DMS79 treated with DMSO at 0.1 percent for 48 hours (cell line): ENCODE results near the gene RIPOR1.
"Not testable (repeated sequence)": the region's sequence is repeated elsewhere in the genome, so short reads cannot be mapped to it uniquely, and the experiment has no call there.

ENCODE experiments used
- DNase-seq: peaks from one replicate; lab custom pipeline; 2025; lab: John Stamatoyannopoulos, UW

Gene RIPOR1, protein sequence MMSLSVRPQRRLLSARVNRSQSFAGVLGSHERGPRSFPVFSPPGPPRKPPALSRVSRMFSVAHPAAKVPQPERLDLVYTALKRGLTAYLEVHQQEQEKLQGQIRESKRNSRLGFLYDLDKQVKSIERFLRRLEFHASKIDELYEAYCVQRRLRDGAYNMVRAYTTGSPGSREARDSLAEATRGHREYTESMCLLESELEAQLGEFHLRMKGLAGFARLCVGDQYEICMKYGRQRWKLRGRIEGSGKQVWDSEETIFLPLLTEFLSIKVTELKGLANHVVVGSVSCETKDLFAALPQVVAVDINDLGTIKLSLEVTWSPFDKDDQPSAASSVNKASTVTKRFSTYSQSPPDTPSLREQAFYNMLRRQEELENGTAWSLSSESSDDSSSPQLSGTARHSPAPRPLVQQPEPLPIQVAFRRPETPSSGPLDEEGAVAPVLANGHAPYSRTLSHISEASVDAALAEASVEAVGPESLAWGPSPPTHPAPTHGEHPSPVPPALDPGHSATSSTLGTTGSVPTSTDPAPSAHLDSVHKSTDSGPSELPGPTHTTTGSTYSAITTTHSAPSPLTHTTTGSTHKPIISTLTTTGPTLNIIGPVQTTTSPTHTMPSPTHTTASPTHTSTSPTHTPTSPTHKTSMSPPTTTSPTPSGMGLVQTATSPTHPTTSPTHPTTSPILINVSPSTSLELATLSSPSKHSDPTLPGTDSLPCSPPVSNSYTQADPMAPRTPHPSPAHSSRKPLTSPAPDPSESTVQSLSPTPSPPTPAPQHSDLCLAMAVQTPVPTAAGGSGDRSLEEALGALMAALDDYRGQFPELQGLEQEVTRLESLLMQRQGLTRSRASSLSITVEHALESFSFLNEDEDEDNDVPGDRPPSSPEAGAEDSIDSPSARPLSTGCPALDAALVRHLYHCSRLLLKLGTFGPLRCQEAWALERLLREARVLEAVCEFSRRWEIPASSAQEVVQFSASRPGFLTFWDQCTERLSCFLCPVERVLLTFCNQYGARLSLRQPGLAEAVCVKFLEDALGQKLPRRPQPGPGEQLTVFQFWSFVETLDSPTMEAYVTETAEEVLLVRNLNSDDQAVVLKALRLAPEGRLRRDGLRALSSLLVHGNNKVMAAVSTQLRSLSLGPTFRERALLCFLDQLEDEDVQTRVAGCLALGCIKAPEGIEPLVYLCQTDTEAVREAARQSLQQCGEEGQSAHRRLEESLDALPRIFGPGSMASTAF

DNA sequence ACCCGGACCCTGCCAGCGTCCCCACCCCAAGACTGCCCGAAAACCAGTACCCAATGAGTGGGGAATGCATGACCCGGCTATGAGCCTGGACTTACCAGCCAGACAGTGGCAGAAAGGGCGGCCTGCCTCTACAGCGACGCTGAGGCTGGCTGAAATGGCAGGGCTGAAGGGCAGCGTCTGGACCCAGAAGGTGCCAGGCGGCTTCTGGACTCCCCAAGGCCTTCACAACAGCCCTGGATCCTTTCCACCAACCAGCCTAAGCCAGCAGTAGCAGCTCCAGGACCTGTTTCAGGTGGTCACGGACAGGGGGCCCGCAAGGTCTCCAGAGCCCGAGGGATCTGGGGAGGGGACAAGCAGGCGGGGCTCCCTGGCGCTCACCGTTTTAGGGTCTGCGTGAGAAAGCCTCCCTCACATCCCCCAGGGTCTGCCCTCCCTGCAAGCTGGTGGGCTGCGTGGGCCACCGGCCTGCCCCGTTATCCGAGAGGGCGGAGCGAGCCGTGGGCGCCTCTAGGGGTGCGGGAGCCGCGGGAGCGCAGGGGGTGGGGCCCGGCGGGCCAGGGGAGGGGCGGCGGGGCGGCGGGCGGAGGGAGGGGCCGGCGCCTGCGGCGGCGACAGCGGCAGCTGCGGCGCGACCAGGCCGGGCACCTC is at the start of gene RIPOR1:
Gene RIPOR1, plus strand, starts transcription at position 608 of the 648 bp plus-strand sequence. CDS start 9,618 bp downstream, outside the sequence.
- DNase-seq, result no peak

DNA sequence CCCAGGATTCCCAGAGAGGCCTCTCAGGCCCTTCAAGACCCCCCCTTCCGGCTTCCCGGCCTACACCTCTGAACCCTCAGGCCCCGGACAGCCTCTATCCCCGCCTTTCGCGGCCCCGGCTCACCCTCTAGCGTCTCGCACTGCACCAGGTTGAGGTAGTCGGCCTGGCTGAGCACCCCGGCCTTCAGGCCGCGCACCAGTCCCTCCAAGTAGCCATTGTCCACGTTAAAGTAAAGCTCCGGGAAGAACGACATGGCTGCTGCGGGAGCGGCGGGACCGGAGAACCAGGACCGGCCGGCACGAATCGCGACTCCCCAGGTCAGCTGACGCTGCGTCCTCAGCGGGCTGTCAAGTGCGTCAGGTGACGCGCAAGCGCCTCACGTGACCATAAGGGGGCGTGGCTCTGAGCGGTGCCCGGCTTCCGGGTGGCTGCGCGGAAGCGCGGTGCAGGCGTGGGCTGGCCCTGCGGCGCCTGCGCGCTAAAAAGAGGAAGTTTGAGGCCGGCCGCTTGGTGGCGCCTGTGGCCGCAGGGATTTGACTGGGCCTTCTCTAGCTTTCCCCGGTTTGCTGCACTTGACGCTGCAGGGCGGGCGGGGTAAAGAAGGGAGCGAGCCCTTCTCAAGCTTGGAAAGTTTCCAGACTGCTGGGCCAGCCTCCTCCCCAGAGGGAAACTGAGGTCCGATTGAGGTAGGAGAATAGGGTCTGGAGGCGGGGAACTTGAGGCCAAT is 47.6 kb upstream of the RIPOR1 start, which contains the start of gene ATP6V0D1:
Gene ATP6V0D1, minus strand, starts transcription at position 325 of the 728 bp plus-strand sequence. Its CDS starts 71 bp downstream, at position 254.
- DNase-seq, result peak; percentile 75

GRCh38 chr16:67481561-67482232 is 46.9 kb upstream of the RIPOR1 start:
- DNase-seq, result no peak

- no peak for DNase-seq
Observed at GRCh38 chr16:67482233-67482924, 46.2 kb upstream of the RIPOR1 start.

- DNase-seq, result no peak
Observed at GRCh38 chr16:67483150-67483549, 45.5 kb upstream of the RIPOR1 start, which contains the start of gene AGRP. Gene AGRP, minus strand, starts transcription at chr16:67483547. Its CDS starts 149 bp downstream, at chr16:67483398.

DNA sequence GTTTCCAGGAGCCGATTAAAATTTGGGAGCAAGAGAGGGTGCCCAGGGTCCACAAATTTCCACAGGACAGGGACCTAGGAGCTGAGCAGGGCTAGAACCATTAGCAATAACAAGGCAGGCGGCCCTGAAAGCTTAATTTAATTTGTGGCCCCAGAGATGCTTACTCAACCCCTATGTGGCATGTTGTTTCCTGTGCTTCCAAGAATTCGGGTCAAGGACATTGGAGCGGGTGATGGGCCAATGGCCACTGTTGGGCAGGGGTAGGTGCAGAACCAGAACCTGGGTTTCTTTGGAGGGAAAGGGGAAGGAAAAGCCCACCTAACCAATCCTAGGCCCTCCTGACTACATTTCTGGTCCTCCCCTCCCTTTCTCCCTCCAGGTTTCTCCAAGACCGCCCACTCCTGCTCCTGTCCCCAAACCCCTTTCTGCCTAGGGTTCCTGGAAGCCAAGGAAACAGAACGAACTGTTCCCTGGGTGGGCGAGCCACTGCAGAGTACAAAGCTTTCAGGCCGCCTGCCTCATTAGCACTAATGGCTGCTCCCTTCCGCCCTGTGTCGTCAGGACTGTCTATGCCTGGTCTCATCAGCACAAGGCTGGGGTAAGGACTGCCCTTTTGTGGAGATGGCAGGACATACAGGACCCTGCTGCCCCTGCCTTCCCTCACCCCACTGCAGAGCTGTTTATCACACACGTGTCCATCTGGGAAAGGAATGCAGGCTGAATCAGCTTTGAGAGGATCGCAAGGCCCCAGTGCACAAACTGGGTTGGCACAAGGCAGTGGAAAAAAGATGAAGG is 44.7 kb upstream of the RIPOR1 start:
- DNase-seq, result no peak

- no peak for DNase-seq
Observed at GRCh38 chr16:67486805-67487204, 41.8 kb upstream of the RIPOR1 start.

- DNase-seq, result not testable (repeated sequence)
Observed at GRCh38 chr16:67487561-67487960, 41.1 kb upstream of the RIPOR1 start.

DNA sequence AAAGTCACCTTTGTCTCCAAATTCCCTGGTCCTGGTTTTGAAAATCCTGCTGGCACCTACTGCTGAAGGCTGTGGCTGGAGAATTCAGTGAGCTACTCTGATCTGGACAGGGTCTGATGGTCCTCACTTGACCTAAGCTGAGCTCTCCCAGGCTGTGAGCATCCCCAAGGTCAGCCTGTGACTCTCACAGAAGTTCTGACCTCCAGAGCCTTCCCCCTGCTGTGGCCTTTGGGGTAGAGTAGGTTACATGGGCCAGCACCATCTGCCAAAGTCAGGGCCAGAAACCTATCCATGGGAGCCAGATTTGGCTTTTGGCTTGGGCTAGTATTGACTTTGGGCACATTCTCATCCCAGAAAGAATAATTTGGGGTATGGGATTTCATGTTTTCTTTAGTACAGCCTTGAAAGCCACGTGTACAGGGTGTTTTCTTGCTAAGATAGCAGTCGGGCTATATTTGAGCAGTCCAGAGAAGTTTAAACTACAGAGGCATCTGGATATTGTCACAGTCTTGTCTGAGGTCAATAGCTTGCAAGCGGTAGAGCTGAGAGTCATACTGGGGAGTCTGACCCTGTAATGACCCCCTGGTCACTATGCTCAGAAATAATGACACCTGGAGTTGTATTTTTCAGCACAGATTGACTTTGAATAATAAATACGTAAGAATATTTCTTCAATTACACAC is 39.1 kb upstream of the RIPOR1 start:
- DNase-seq, result no peak

DNA sequence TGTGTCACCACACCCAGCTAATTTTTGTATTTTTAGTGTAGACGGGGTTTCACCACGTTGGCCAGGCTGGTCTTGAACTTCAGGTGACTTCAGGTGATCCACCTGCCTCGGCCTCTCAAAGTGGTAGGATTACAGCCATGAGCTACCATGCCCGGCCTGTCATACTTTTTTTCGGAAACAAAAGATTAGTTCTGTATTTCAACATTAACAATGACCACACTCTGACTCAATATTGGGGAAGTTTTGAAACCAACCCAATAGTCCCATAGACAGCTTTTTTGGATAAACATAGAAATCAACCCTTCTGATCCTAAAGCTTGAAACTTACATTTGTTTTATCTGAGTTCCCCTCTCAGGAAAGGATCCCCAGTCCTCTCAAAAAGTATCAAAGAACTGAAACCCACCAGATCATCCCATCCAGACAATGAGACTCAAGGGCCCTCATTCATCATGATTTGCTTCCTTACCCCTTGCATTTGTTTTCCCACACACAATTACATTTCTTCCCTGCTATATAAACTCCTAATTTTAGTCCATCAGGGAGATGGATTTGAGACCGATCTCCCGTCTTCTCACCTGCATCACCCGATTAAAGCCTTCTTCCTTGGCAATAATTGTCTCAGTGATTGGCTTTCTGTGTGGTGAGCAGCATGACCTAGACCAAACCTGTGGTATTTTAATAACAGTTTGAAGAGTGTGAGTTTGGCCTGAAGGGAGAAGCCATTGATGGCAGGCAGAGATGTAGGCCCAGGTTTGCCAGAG is 38.1 kb upstream of the RIPOR1 start:
- no peak for DNase-seq

- no peak for DNase-seq
Observed at GRCh38 chr16:67499106-67499505, 29.5 kb upstream of the RIPOR1 start.

DNA sequence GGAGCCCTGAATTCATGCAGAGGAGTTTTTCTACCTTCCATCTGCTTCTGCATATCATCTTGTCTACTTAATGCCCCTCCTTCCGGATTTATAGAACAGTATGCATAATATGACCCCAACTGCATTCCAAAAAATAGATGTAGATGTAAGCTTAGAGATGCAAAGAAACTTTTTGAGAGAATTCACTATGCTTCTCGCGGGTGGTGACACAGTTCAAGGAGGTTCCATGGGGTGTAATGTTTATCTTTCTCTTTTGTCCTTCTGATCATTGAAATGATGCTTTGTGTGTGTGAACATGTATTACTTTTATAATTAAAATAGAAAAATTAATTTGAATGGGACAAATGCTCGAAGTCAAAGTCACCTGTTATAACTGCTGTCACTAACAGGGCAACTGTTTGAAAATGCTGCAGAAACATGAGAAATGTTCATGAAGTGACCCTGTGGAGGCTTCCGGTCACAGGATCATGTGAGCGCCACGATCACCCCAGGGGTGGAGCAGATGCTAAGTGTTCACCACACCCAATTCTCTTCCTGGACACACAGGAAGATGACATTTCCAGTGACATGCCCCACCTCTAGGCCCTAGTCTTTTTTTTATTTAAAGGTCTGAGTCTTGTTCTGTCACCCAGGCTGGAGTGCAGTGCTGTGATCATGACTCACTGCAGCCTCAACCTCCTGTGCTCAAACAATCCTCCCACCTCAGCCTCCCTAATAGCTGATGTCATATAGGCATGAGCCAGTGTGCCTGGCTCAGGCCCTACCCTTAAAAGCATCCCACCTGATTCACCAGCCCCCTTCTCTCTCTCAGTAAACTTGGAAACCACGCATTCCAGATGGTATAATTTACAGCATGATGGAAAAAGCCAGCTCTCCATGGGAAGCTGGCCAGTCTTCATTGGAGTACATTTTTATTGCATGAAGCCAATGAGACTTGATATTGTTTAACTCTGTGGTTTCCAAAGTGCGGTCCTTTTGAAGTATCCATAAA is 24.3 kb upstream of the RIPOR1 start:
- DNase-seq, result peak; percentile 2

- no peak for DNase-seq
Observed at GRCh38 chr16:67506468-67506867, 22.2 kb upstream of the RIPOR1 start.

DNA sequence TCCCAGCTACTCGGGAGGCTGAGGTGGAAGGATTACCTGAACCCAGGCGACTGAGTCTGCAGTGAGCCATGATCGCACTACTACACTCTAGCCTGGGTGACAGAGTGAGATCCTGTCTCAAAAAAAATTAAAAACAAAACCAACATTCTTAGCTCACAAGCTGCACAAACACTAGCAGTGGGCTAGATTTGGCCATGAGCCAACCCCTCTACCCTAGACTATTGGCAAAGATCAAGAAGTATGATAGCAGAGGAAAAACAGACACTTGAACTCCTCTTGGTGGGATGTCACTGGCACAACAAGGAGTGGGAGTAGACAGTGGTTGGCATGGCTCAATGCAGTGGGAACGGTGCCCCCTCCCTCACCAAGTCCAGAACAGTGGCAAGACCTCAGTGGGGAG is 19.6 kb upstream of the RIPOR1 start:
- peak; percentile 60 for DNase-seq

GRCh38 chr16:67513892-67514291 is 14.7 kb upstream of the RIPOR1 start:
- not testable (repeated sequence) for DNase-seq

- DNase-seq, result peak; percentile 62
Observed at GRCh38 chr16:67514382-67514828, 14.2 kb upstream of the RIPOR1 start.
